ENCODE data around the gene FUT2.

The FUT2 gene

GRCh38 chr19:48654299-48655059, 41.3 kb upstream of the FUT2 start:
- TF ChIP-seq POLR2AphosphoS5 (IDR thresholded peaks at IDR 0.05; ENCODE audit: low read depth, low read length) = no peak
- TF ChIP-seq, protein P1, sequence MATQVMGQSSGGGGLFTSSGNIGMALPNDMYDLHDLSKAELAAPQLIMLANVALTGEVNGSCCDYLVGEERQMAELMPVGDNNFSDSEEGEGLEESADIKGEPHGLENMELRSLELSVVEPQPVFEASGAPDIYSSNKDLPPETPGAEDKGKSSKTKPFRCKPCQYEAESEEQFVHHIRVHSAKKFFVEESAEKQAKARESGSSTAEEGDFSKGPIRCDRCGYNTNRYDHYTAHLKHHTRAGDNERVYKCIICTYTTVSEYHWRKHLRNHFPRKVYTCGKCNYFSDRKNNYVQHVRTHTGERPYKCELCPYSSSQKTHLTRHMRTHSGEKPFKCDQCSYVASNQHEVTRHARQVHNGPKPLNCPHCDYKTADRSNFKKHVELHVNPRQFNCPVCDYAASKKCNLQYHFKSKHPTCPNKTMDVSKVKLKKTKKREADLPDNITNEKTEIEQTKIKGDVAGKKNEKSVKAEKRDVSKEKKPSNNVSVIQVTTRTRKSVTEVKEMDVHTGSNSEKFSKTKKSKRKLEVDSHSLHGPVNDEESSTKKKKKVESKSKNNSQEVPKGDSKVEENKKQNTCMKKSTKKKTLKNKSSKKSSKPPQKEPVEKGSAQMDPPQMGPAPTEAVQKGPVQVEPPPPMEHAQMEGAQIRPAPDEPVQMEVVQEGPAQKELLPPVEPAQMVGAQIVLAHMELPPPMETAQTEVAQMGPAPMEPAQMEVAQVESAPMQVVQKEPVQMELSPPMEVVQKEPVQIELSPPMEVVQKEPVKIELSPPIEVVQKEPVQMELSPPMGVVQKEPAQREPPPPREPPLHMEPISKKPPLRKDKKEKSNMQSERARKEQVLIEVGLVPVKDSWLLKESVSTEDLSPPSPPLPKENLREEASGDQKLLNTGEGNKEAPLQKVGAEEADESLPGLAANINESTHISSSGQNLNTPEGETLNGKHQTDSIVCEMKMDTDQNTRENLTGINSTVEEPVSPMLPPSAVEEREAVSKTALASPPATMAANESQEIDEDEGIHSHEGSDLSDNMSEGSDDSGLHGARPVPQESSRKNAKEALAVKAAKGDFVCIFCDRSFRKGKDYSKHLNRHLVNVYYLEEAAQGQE (IDR thresholded peaks at IDR 0.05; ENCODE audit: insufficient read depth in 1 of 2, low read depth in 2 of 2, low read length in 2 of 2) = no peak
- no peak for TF ChIP-seq TAF1 (IDR thresholded peaks at IDR 0.05; ENCODE audit: borderline replicate concordance, insufficient read depth, low read length)
- no peak for TF ChIP-seq FOXP2 (optimal IDR thresholded peaks at IDR 0.05; ENCODE audit: borderline replicate concordance, extremely low read depth, extremely low read length, insufficient read depth)
- no peak for TF ChIP-seq SIN3A (IDR thresholded peaks at IDR 0.05; ENCODE audit: borderline replicate concordance, insufficient read depth, low read length)

- TF ChIP-seq, protein P1 (IDR thresholded peaks at IDR 0.05; ENCODE audit: insufficient read depth in 1 of 2, low read depth in 2 of 2, low read length in 2 of 2) = no peak
- TF ChIP-seq POLR2AphosphoS5 (IDR thresholded peaks at IDR 0.05; ENCODE audit: low read depth, low read length) (no peak), FOXP2 (optimal IDR thresholded peaks at IDR 0.05; ENCODE audit: borderline replicate concordance, extremely low read depth, extremely low read length, insufficient read depth) (no peak), TAF1 (IDR thresholded peaks at IDR 0.05; ENCODE audit: borderline replicate concordance, insufficient read depth, low read length) (no peak), SIN3A (IDR thresholded peaks at IDR 0.05; ENCODE audit: borderline replicate concordance, insufficient read depth, low read length) (no peak)
Measured at GRCh38 chr19:48656840-48657474, 38.8 kb upstream of the FUT2 start.

GRCh38 chr19:48658483-48658882, 37.3 kb upstream of the FUT2 start:
- TF ChIP-seq SIN3A (IDR thresholded peaks at IDR 0.05; ENCODE audit: borderline replicate concordance, insufficient read depth, low read length) = no peak
- TF ChIP-seq FOXP2 (optimal IDR thresholded peaks at IDR 0.05; ENCODE audit: borderline replicate concordance, extremely low read depth, extremely low read length, insufficient read depth) = no peak
- TF ChIP-seq POLR2AphosphoS5 (IDR thresholded peaks at IDR 0.05; ENCODE audit: low read depth, low read length) = no peak
- TF ChIP-seq, protein P1 (IDR thresholded peaks at IDR 0.05; ENCODE audit: insufficient read depth in 1 of 2, low read depth in 2 of 2, low read length in 2 of 2) = no peak
- no peak for TF ChIP-seq TAF1 (IDR thresholded peaks at IDR 0.05; ENCODE audit: borderline replicate concordance, insufficient read depth, low read length)

GRCh38 chr19:48659768-48660167, 36.0 kb upstream of the FUT2 start:
- TF ChIP-seq TAF1 (IDR thresholded peaks at IDR 0.05; ENCODE audit: borderline replicate concordance, insufficient read depth, low read length) = no peak

- TF ChIP-seq POLR2AphosphoS5 (IDR thresholded peaks at IDR 0.05; ENCODE audit: low read depth, low read length) (no peak), FOXP2 (optimal IDR thresholded peaks at IDR 0.05; ENCODE audit: borderline replicate concordance, extremely low read depth, extremely low read length, insufficient read depth) (no peak), SIN3A (IDR thresholded peaks at IDR 0.05; ENCODE audit: borderline replicate concordance, insufficient read depth, low read length) (no peak), TAF1 (IDR thresholded peaks at IDR 0.05; ENCODE audit: borderline replicate concordance, insufficient read depth, low read length) (no peak)
- TF ChIP-seq, protein P1 (IDR thresholded peaks at IDR 0.05; ENCODE audit: insufficient read depth in 1 of 2, low read depth in 2 of 2, low read length in 2 of 2) = no peak
Measured at GRCh38 chr19:48660852-48661710, 34.7 kb upstream of the FUT2 start.
